C4-2B (cell line): ENCODE results near the gene TRIM46.

Experiments used
- ZFX ChIP-seq: fragments of 450-650 bp; IDR thresholded peaks from 2 replicates; pipeline ENCODE4 v1.6.1; 2017
- TF ChIP-seq, protein P1 (sequence below): fragments of 450-650 bp; conservative IDR thresholded peaks from 2 replicates; pipeline ENCODE4 v1.5.1; 2017; ENCODE audit warnings: mild to moderate bottlenecking

DNA sequence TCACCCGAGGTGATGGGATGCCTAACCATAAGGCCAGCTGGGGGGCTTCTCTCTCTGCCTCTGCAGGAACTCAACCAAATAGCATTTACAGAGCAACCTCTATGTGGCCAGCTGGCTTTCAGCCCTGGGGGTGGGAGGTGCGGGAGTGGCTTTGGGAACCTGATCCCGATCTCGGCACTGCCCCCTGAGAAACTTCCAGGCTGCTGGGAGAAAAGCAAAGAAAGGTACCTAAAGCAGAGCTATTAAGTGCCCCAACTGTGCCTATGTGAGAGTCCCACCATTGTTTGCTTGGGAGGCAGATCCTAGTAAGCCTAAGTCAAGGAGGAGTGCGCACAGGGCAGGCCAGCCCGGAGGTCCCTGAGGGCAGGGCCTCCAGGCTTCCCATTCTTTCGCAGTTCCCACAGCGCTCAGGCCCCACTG lies 7.6 kb upstream of the TRIM46 start:
- TF ChIP-seq, protein P1, sequence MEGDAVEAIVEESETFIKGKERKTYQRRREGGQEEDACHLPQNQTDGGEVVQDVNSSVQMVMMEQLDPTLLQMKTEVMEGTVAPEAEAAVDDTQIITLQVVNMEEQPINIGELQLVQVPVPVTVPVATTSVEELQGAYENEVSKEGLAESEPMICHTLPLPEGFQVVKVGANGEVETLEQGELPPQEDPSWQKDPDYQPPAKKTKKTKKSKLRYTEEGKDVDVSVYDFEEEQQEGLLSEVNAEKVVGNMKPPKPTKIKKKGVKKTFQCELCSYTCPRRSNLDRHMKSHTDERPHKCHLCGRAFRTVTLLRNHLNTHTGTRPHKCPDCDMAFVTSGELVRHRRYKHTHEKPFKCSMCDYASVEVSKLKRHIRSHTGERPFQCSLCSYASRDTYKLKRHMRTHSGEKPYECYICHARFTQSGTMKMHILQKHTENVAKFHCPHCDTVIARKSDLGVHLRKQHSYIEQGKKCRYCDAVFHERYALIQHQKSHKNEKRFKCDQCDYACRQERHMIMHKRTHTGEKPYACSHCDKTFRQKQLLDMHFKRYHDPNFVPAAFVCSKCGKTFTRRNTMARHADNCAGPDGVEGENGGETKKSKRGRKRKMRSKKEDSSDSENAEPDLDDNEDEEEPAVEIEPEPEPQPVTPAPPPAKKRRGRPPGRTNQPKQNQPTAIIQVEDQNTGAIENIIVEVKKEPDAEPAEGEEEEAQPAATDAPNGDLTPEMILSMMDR, result no peak
- no peak for TF ChIP-seq ZFX
